GM19463 (cell line): Measurements from ENCODE around the gene TTLL1.

ENCODE experiments used
- ATAC-seq: cut with Tn5 transposase; IDR thresholded peaks from one replicate; pipeline ENCODE4 v1.9.1; 2021; ENCODE audit warnings: mild to moderate bottlenecking, moderate library complexity; ENCODE audit not compliant: unreplicated experiment

Gene TTLL1

GRCh38 chr22:43014869-43015676, 74.1 kb downstream of the TTLL1 start, which contains the start of gene PACSIN2:
Gene PACSIN2 (minus strand): TSS chr22:43015149. CDS start chr22:42912080, 103,069 bp downstream.
- ATAC-seq, result peak; percentile 97

GRCh38 chr22:43014316-43014868, 74.8 kb downstream of the TTLL1 start:
- no peak for ATAC-seq

GRCh38 chr22:43013355-43014315, 75.6 kb downstream of the TTLL1 start:
- ATAC-seq, result no peak

- ATAC-seq, result no peak
These were observed 76.8 kb downstream of the TTLL1 start for GRCh38 chr22:43012390-43012789.

- ATAC-seq, result no peak
These were observed 78.1 kb downstream of the TTLL1 start for GRCh38 chr22:43011079-43011478.

GRCh38 chr22:43009444-43009843, 79.7 kb downstream of the TTLL1 start:
- ATAC-seq, result no peak

GRCh38 chr22:43008921-43009320, 80.3 kb downstream of the TTLL1 start:
- ATAC-seq, result no peak

- ATAC-seq, result no peak
These were observed 80.7 kb downstream of the TTLL1 start for GRCh38 chr22:43008509-43008908.

GRCh38 chr22:43007519-43008102, 81.6 kb downstream of the TTLL1 start:
- ATAC-seq, result no peak

GRCh38 chr22:43006753-43007152, 82.4 kb downstream of the TTLL1 start:
- ATAC-seq, result no peak

GRCh38 chr22:43006016-43006505, 83.1 kb downstream of the TTLL1 start:
- no peak for ATAC-seq

GRCh38 chr22:43005106-43005505, 84.1 kb downstream of the TTLL1 start:
- no peak for ATAC-seq

GRCh38 chr22:43004362-43005035, 84.7 kb downstream of the TTLL1 start:
- ATAC-seq, result no peak

GRCh38 chr22:43002202-43002586, 87.0 kb downstream of the TTLL1 start:
- ATAC-seq, result no peak

- ATAC-seq, result no peak
These were observed 87.7 kb downstream of the TTLL1 start for GRCh38 chr22:43001271-43002201.

GRCh38 chr22:43000441-43001175, 88.6 kb downstream of the TTLL1 start:
- no peak for ATAC-seq

GRCh38 chr22:42997582-42998090, 91.6 kb downstream of the TTLL1 start:
- no peak for ATAC-seq

GRCh38 chr22:42996646-42997365, 92.4 kb downstream of the TTLL1 start:
- ATAC-seq, result no peak
